SK-N-SH treated with all-trans-retinoic acid at 6 μM for 48 hours (cell line): ENCODE results near the gene FBXO42.

Experiments
- ATAC-seq: fragments of 200-7000 bp; cut with Tn5 transposase; 3 replicates; pipeline ENCODE4 v1.9.1; 2020; ENCODE audit warnings: mild to moderate bottlenecking, moderate library complexity
- ARNTL ChIP-seq: fragments of 450-650 bp; formaldehyde crosslinking; IDR thresholded peaks from 2 replicates; pipeline ENCODE4 v1.5.0; 2020; ENCODE audit warnings: low read depth, mild to moderate bottlenecking, moderate library complexity, borderline replicate concordance
- BACH2 ChIP-seq: fragments of 250-450 bp; sonication (Bioruptor Pico); IDR thresholded peaks from 2 replicates; pipeline ENCODE4 v1.9.0; 2021; ENCODE audit warnings: mild to moderate bottlenecking, borderline replicate concordance
- CREB5 ChIP-seq: fragments of 250-450 bp; sonication (Bioruptor Pico); IDR thresholded peaks from 2 replicates; pipeline ENCODE4 v1.5.1; 2020; ENCODE audit warnings: low read depth, mild to moderate bottlenecking, moderate library complexity
- CSDC2 ChIP-seq: fragments of 250-450 bp; sonication (Bioruptor Pico); IDR thresholded peaks from 2 replicates; pipeline ENCODE4 v1.5.0; 2020; ENCODE audit warnings: mild to moderate bottlenecking, moderate library complexity
- CSRNP3 ChIP-seq: fragments of 250-450 bp; sonication (Bioruptor Pico); IDR thresholded peaks from 2 replicates; pipeline ENCODE4 v1.5.1; 2021; ENCODE audit warnings: mild to moderate bottlenecking, moderate library complexity
- GLIS3 ChIP-seq: fragments of 250-450 bp; sonication (Bioruptor Pico); IDR thresholded peaks from 2 replicates; pipeline ENCODE4 v1.5.0; 2020; ENCODE audit warnings: mild to moderate bottlenecking, moderate library complexity
- ISL1 ChIP-seq: fragments of 250-450 bp; sonication (Bioruptor Pico); IDR thresholded peaks from 2 replicates; pipeline ENCODE4 v2.1.2; 2022; ENCODE audit warnings: mild to moderate bottlenecking, moderate library complexity
- OSR1 ChIP-seq: fragments of 250-450 bp; sonication (Bioruptor Pico); IDR thresholded peaks from 2 replicates; pipeline ENCODE4 v1.8.0; 2022; ENCODE audit warnings: moderate library complexity, mild to moderate bottlenecking, inconsistent platforms
- PATZ1 ChIP-seq: fragments of 250-450 bp; sonication (Bioruptor Pico); IDR thresholded peaks from 2 replicates; pipeline ENCODE4 v1.8.0; 2020; ENCODE audit warnings: mild to moderate bottlenecking, moderate library complexity, borderline replicate concordance
- POU6F1 ChIP-seq: fragments of 250-450 bp; sonication (Bioruptor Pico); IDR thresholded peaks from 2 replicates; pipeline ENCODE4 v1.8.0; 2021; ENCODE audit warnings: low read depth, mild to moderate bottlenecking, moderate library complexity, borderline replicate concordance
- PPARA ChIP-seq: fragments of 250-450 bp; sonication (Bioruptor Pico); IDR thresholded peaks from 2 replicates; pipeline ENCODE4 v1.5.0; 2020; ENCODE audit warnings: mild to moderate bottlenecking, borderline replicate concordance
- SNAI2 ChIP-seq: fragments of 250-450 bp; sonication (Bioruptor Pico); IDR thresholded peaks from 2 replicates; pipeline ENCODE4 v1.5.0; 2020; ENCODE audit warnings: mild to moderate bottlenecking, moderate library complexity
- TCF4 ChIP-seq: fragments of 250-450 bp; sonication (Bioruptor Pico); IDR thresholded peaks from 2 replicates; pipeline ENCODE4 v1.8.0; 2021; ENCODE audit warnings: mild to moderate bottlenecking, moderate library complexity, borderline replicate concordance
- TOX ChIP-seq: fragments of 250-450 bp; sonication (Bioruptor Pico); IDR thresholded peaks from 2 replicates; pipeline ENCODE4 v1.8.0; 2021; ENCODE audit warnings: mild to moderate bottlenecking, moderate library complexity, borderline replicate concordance
- TSHZ2 ChIP-seq: fragments of 250-450 bp; sonication (Bioruptor Pico); IDR thresholded peaks from 2 replicates; pipeline ENCODE4 v1.5.0; 2020; ENCODE audit warnings: mild to moderate bottlenecking, moderate library complexity
- ZC3H10 ChIP-seq: fragments of 250-450 bp; sonication (Bioruptor Pico); IDR thresholded peaks from 2 replicates; pipeline ENCODE4 v1.5.1; 2021; ENCODE audit warnings: mild to moderate bottlenecking, moderate library complexity
- ZFP3 ChIP-seq: fragments of 250-450 bp; sonication (Bioruptor Pico); IDR thresholded peaks from 2 replicates; pipeline ENCODE4 v1.5.0; 2020; ENCODE audit warnings: mild to moderate bottlenecking, moderate library complexity
- ZFP30 ChIP-seq: fragments of 450-650 bp; formaldehyde crosslinking; IDR thresholded peaks from 2 replicates; pipeline ENCODE4 v1.5.0; 2022; ENCODE audit warnings: mild to moderate bottlenecking, moderate library complexity
- ZNF565 ChIP-seq: fragments of 450-650 bp; formaldehyde crosslinking; conservative IDR thresholded peaks from 2 replicates; pipeline ENCODE4 v1.5.0; 2020; ENCODE audit warnings: low read depth, mild to moderate bottlenecking, moderate library complexity
- ZNF8 ChIP-seq: fragments of 450-650 bp; formaldehyde crosslinking; IDR thresholded peaks from 2 replicates; pipeline ENCODE4 v1.5.0; 2020; ENCODE audit warnings: mild to moderate bottlenecking, moderate library complexity

FBXO42 gene

GRCh38 chr1:16245476-16246196 is 106.6 kb downstream of the FBXO42 start:
- no peak for ATAC-seq
- no peak for TF ChIP-seq ZC3H10 (CRISPR knock-in tag)
- no peak for TF ChIP-seq ISL1 (CRISPR knock-in tag)
- TF ChIP-seq BACH2 (CRISPR knock-in tag), result no peak
- TF ChIP-seq ZNF8 (CRISPR knock-in tag), result no peak
- no peak for TF ChIP-seq OSR1 (CRISPR knock-in tag)
- TF ChIP-seq GLIS3, result no peak
- TF ChIP-seq TOX (CRISPR knock-in tag), result no peak
- TF ChIP-seq POU6F1, result no peak
- no peak for TF ChIP-seq ZFP3 (CRISPR knock-in tag)
- TF ChIP-seq CREB5 (CRISPR knock-in tag), result no peak
- no peak for TF ChIP-seq ZNF565 (CRISPR knock-in tag)
- no peak for TF ChIP-seq TCF4 (CRISPR knock-in tag)
- no peak for TF ChIP-seq CSRNP3 (CRISPR knock-in tag)
- no peak for TF ChIP-seq TSHZ2 (CRISPR knock-in tag)
- no peak for TF ChIP-seq ARNTL (CRISPR knock-in tag)
- no peak for TF ChIP-seq PPARA (CRISPR knock-in tag)

- no peak for ATAC-seq
- no peak for TF ChIP-seq SNAI2 (CRISPR knock-in tag)
- no peak for TF ChIP-seq ZNF8 (CRISPR knock-in tag)
- TF ChIP-seq PATZ1 (CRISPR knock-in tag), result no peak
- TF ChIP-seq OSR1 (CRISPR knock-in tag), result no peak
- TF ChIP-seq CREB5 (CRISPR knock-in tag), result no peak
- no peak for TF ChIP-seq ZNF565 (CRISPR knock-in tag)
- no peak for TF ChIP-seq BACH2 (CRISPR knock-in tag)
- no peak for TF ChIP-seq POU6F1
- TF ChIP-seq ZC3H10 (CRISPR knock-in tag), result no peak
- no peak for TF ChIP-seq TCF4 (CRISPR knock-in tag)
- TF ChIP-seq CSDC2 (CRISPR knock-in tag), result no peak
- TF ChIP-seq TSHZ2 (CRISPR knock-in tag), result no peak
- no peak for TF ChIP-seq ZFP30 (CRISPR knock-in tag)
Observed at GRCh38 chr1:16244650-16245285, 107.5 kb downstream of the FBXO42 start.
